PC-9 (cell line): ENCODE data around the gene NFYC.

ENCODE experiments used
- CTCF ChIP-seq: fragments of 200-600 bp; sonication (generic); conservative IDR thresholded peaks from 2 replicates; pipeline ENCODE4 v1.6.1; 2017; ENCODE audit warnings: mixed run types, antibody characterized with exemption, mild to moderate bottlenecking, moderate library complexity
- EZH2 ChIP-seq: fragments of 200-600 bp; sonication (generic); IDR thresholded peaks from 2 replicates; pipeline ENCODE4 v1.8.0; 2017; ENCODE audit warnings: antibody characterized with exemption, low read depth

GRCh38 chr1:40796939-40797667, 105.6 kb downstream of the NFYC start:
- TF ChIP-seq CTCF: no peak
- TF ChIP-seq EZH2: no peak
